ENCODE measurements around the gene TAB2.

TAB2 gene

GRCh38 chr6:149383371-149383770 is 65.9 kb downstream of the TAB2 start:
- no peak for TF ChIP-seq CTCF (IDR thresholded peaks at IDR 0.05; ENCODE audit: extremely low read depth, missing control alignments)

GRCh38 chr6:149384464-149384863 is 67.0 kb downstream of the TAB2 start:
- DNase-seq (ENCODE audit: low spot score) = no peak

More at GRCh38 chr6:149383371-149383770, 65.9 kb downstream of the TAB2 start:
- no peak for DNase-seq (ENCODE audit: low spot score)

GRCh38 chr6:149385998-149386646 is 68.6 kb downstream of the TAB2 start:
- TF ChIP-seq CTCF (IDR thresholded peaks at IDR 0.05; ENCODE audit: extremely low read depth, missing control alignments) = no peak
- no peak for DNase-seq (ENCODE audit: low spot score)

More at GRCh38 chr6:149384464-149384863, 67.0 kb downstream of the TAB2 start:
- TF ChIP-seq CTCF (IDR thresholded peaks at IDR 0.05; ENCODE audit: extremely low read depth, missing control alignments) = no peak

GRCh38 chr6:149387779-149388512 is 70.4 kb downstream of the TAB2 start:
- DNase-seq (ENCODE audit: low spot score) = no peak
- TF ChIP-seq CTCF (IDR thresholded peaks at IDR 0.05; ENCODE audit: extremely low read depth, missing control alignments) = no peak

GRCh38 chr6:149389509-149390297 is 72.2 kb downstream of the TAB2 start:
- TF ChIP-seq CTCF (IDR thresholded peaks at IDR 0.05; ENCODE audit: extremely low read depth, missing control alignments) = no peak
- no peak for DNase-seq (ENCODE audit: low spot score)

- DNase-seq (ENCODE audit: low spot score) = no peak
- TF ChIP-seq CTCF (IDR thresholded peaks at IDR 0.05; ENCODE audit: extremely low read depth, missing control alignments) = no peak
These were observed 74.6 kb downstream of the TAB2 start for GRCh38 chr6:149392093-149392492.

GRCh38 chr6:149392535-149392934 is 75.0 kb downstream of the TAB2 start:
- no peak for DNase-seq (ENCODE audit: low spot score)
- TF ChIP-seq CTCF (IDR thresholded peaks at IDR 0.05; ENCODE audit: extremely low read depth, missing control alignments) = no peak

Data from GM20000 (cell line).